ENCODE measurements around the gene POMP.

The POMP gene

GRCh38 chr13:28718196-28718542 lies 59.2 kb downstream of the POMP start:
- peak overlapping the region; percentile 48 for H3K4me3 ChIP-seq (ENCODE audit: severe bottlenecking)
- peaks cover 30% of the 10 kb centered on the region for H3K4me1 ChIP-seq (ENCODE audit: insufficient read depth, poor library complexity, severe bottlenecking)
- DNase-seq (ENCODE audit: low spot score) (no peak), ATAC-seq (ENCODE audit: low read depth) (no peak)
- peak overlapping the region; percentile 69 for H3K27ac ChIP-seq (ENCODE audit: poor library complexity, severe bottlenecking)
- no peaks in the 10 kb centered on the region for H3K36me3 ChIP-seq (ENCODE audit: low read depth)
- no peaks in the 10 kb centered on the region for H3K9me3 ChIP-seq (ENCODE audit: severe bottlenecking)
- no peaks in the 10 kb centered on the region for H3K27me3 ChIP-seq (ENCODE audit: insufficient read depth, poor library complexity, severe bottlenecking)
- TF ChIP-seq CTCF (IDR thresholded peaks at IDR 0.05; ENCODE audit: poor library complexity, severe bottlenecking), result no peak

- ATAC-seq (ENCODE audit: low read depth) (peak; percentile 95), DNase-seq (ENCODE audit: low spot score) (peak; percentile 91)
- Histone ChIP-seq H3K36me3 (ENCODE audit: low read depth) (no peaks in the 10 kb centered on the region), H3K9me3 (ENCODE audit: severe bottlenecking) (no peaks in the 10 kb centered on the region), H3K27me3 (ENCODE audit: insufficient read depth, poor library complexity, severe bottlenecking) (no peaks in the 10 kb centered on the region), H3K4me3 (ENCODE audit: severe bottlenecking) (peak within 1 kb of the TSS; percentile 48), H3K27ac (ENCODE audit: poor library complexity, severe bottlenecking) (peak within 1 kb of the TSS; percentile 69), H3K4me1 (ENCODE audit: insufficient read depth, poor library complexity, severe bottlenecking) (peaks cover 30% of the 10 kb centered on the region)
- TF ChIP-seq CTCF (IDR thresholded peaks at IDR 0.05; ENCODE audit: poor library complexity, severe bottlenecking), result no peak
These were observed 59.8 kb downstream of the POMP start, which contains the start of gene SLC46A3 for GRCh38 chr13:28718543-28719226. Gene SLC46A3, minus strand, starts transcription at chr13:28718970. Its CDS starts 972 bp downstream, at chr13:28717998.

GRCh38 chr13:28719227-28720055 lies 60.5 kb downstream of the POMP start:
- peak overlapping the region; percentile 69 for H3K27ac ChIP-seq (ENCODE audit: poor library complexity, severe bottlenecking)
- ATAC-seq (ENCODE audit: low read depth) (no peak; the same call in 2 of the 3 replicates), DNase-seq (ENCODE audit: low spot score) (no peak)
- H3K4me3 ChIP-seq (ENCODE audit: severe bottlenecking), result peak overlapping the region; percentile 48
- H3K4me1 ChIP-seq (ENCODE audit: insufficient read depth, poor library complexity, severe bottlenecking), result peaks cover 30% of the 10 kb centered on the region
- no peaks in the 10 kb centered on the region for H3K27me3 ChIP-seq (ENCODE audit: insufficient read depth, poor library complexity, severe bottlenecking)
- TF ChIP-seq CTCF (IDR thresholded peaks at IDR 0.05; ENCODE audit: poor library complexity, severe bottlenecking), result no peak
- H3K36me3 ChIP-seq (ENCODE audit: low read depth), result no peaks in the 10 kb centered on the region
- no peaks in the 10 kb centered on the region for H3K9me3 ChIP-seq (ENCODE audit: severe bottlenecking)

GRCh38 chr13:28723806-28724205 lies 64.9 kb downstream of the POMP start:
- TF ChIP-seq CTCF (IDR thresholded peaks at IDR 0.05; ENCODE audit: poor library complexity, severe bottlenecking), result no peak
- peaks cover 10% of the 10 kb centered on the region for H3K4me1 ChIP-seq (ENCODE audit: insufficient read depth, poor library complexity, severe bottlenecking)
- no peaks in the 10 kb centered on the region for H3K36me3 ChIP-seq (ENCODE audit: low read depth)
- no peak for DNase-seq (ENCODE audit: low spot score)
- H3K27ac ChIP-seq (ENCODE audit: poor library complexity, severe bottlenecking), result no peak overlapping the region
- no peaks in the 10 kb centered on the region for H3K9me3 ChIP-seq (ENCODE audit: severe bottlenecking)
- no peak overlapping the region for H3K4me3 ChIP-seq (ENCODE audit: severe bottlenecking)
- no peak for ATAC-seq (ENCODE audit: low read depth)
- no peaks in the 10 kb centered on the region for H3K27me3 ChIP-seq (ENCODE audit: insufficient read depth, poor library complexity, severe bottlenecking)
